Subcutaneous abdominal adipose tissue (tissue), 5 donors: Measurements from ENCODE around the gene PRKCA.

Experiments
- H3K27ac ChIP-seq: one replicate; pipeline ENCODE4 v1.7.0; 2013; ENCODE audit warnings: low read depth, mild to moderate bottlenecking, inconsistent platforms, low read length, moderate library complexity
- H3K27me3 ChIP-seq, 5 donors: one replicate each; pipeline ENCODE4 v1.7.0; 2013; ENCODE audit warnings: low read length in 5 of 5, inconsistent platforms in 1 of 5; ENCODE audit not compliant: control insufficient read depth in 5 of 5, insufficient read depth in 4 of 5
- H3K36me3 ChIP-seq, 5 donors: one replicate each; pipeline ENCODE4 v1.7.0; 2013; ENCODE audit warnings: low read length in 5 of 5; ENCODE audit not compliant: control insufficient read depth in 5 of 5, insufficient read depth in 5 of 5
- H3K4me1 ChIP-seq, 5 donors: one replicate each; pipeline ENCODE4 v1.7.0; 2013; ENCODE audit warnings: low read length in 5 of 5, mild to moderate bottlenecking in 3 of 5, moderate library complexity in 1 of 5; ENCODE audit not compliant: control insufficient read depth in 5 of 5, insufficient read depth in 5 of 5
- H3K4me3 ChIP-seq, 5 donors: one replicate each; pipeline ENCODE4 v1.7.0; 2013; ENCODE audit warnings: low read length in 5 of 5, low read depth in 1 of 5
- H3K9ac ChIP-seq, 5 donors: one replicate each; pipeline ENCODE4 v1.7.0; 2013; ENCODE audit warnings: low read length in 5 of 5, mild to moderate bottlenecking in 4 of 5, moderate library complexity in 3 of 5
- H3K9me3 ChIP-seq, 5 donors: one replicate each; pipeline ENCODE4 v1.7.0; 2013; ENCODE audit warnings: low read length in 5 of 5; ENCODE audit not compliant: control insufficient read depth in 5 of 5
- donor health status: healthy.
- donor health status: healthy.
- donor health status: healthy.
- donor health status: healthy.
- donor health status: healthy.

PRKCA gene

GRCh38 chr17:66645259-66645658, 342.8 kb downstream of the PRKCA start:
- H3K4me3 ChIP-seq = no peak overlapping the region
- no peak overlapping the region for H3K27ac ChIP-seq
- H3K9ac ChIP-seq = no peak overlapping the region
- H3K27me3 ChIP-seq = no peaks in the 10 kb centered on the region
- peaks cover 0 to 7% (median 0%) of the 10 kb centered on the region in 5 donors for H3K36me3 ChIP-seq
- peaks cover 0 to 22% (median 16%) of the 10 kb centered on the region in 5 donors for H3K4me1 ChIP-seq
- no peaks in the 10 kb centered on the region for H3K9me3 ChIP-seq

DNA sequence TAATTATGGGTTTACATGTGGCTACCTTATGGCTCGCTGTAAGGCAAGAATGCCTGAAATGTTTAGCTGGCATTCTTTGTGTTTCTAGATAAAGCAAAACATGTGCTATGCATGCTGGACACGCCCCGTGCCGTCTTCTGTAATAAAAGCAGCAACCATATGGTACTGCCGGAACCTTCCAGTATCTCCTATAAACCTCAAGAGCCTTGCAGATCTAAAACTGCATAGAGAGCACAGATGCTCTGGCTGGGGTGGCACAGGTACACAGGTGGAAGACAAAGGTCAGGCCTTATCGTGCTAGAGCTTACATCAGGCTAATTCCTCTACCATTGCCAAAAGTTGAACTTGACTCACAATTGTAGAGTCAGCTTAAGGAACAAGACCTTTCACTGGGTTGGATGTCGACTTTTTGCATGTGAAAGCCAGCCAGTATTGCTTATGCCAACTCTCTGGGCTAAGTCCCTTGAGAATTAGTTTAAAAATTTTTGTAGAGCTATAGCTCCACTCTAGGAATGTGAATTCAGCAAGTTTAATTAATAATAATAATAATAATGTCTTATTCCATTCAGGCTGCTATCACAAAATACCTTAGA, 345.1 kb downstream of the PRKCA start:
- no peaks in the 10 kb centered on the region for H3K27me3 ChIP-seq

DNA sequence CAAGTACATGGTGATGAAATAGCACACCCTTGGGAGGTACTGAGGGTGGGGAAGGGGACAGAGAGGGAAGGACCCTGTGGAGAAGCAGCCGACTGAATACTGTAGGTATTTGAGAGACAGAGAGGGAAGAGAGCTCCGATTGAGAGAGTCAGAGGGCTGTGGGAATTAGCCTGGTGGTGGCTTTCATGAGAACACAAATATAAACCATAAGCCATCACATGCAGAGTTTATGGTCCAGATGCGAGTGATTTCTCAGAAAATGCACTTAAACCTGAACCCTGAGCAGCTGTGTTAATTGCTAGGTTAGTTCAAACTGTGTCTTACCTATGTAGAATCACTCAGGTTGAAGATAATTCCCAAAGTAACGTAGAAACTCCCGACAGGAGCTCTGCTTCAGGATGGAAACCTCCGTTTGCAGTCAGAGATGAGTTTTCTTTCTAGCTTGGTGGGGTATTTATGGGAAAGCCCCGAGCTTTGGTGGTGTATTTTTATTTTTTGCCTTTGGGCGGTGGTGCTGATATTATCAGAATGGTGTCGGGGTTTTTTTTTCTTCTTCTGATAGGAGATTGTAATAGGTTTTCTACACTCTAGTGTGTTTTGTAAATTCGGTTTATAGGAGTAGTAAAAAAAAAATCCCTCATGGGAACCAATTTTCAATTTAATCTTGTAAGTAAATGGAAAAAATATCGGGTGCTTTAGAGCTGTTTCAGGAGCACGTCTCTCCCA, 347.6 kb downstream of the PRKCA start:
- no peaks in the 10 kb centered on the region for H3K9me3 ChIP-seq
- no peak overlapping the region for H3K9ac ChIP-seq
- H3K27me3 ChIP-seq = no peaks in the 10 kb centered on the region
- no peak overlapping the region for H3K4me3 ChIP-seq
- H3K36me3 ChIP-seq = peaks cover 0 to 5% (median 0%) of the 10 kb centered on the region in 5 donors
- no peak overlapping the region for H3K27ac ChIP-seq
- H3K4me1 ChIP-seq = peaks cover 0 to 23% (median 14%) of the 10 kb centered on the region in 5 donors

More for the DNA sequence above, 345.1 kb downstream of the PRKCA start:
- peaks cover 0 to 22% (median 16%) of the 10 kb centered on the region in 5 donors for H3K4me1 ChIP-seq
- no peaks in the 10 kb centered on the region for H3K9me3 ChIP-seq
- H3K36me3 ChIP-seq = peaks cover 0 to 5% (median 0%) of the 10 kb centered on the region in 5 donors
- H3K9ac ChIP-seq = no peak overlapping the region
- no peak overlapping the region for H3K4me3 ChIP-seq
- no peak overlapping the region for H3K27ac ChIP-seq

- no peak overlapping the region for H3K27ac ChIP-seq
- H3K27me3 ChIP-seq = no peaks in the 10 kb centered on the region
- no peak overlapping the region for H3K9ac ChIP-seq
- H3K36me3 ChIP-seq = peaks cover 0 to 5% (median 0%) of the 10 kb centered on the region in 5 donors
- no peaks in the 10 kb centered on the region for H3K9me3 ChIP-seq
- H3K4me1 ChIP-seq = peaks cover 0 to 23% (median 14%) of the 10 kb centered on the region in 5 donors
- no peak overlapping the region for H3K4me3 ChIP-seq
Measured at GRCh38 chr17:66650544-66650877, 348.1 kb downstream of the PRKCA start.

GRCh38 chr17:66652840-66653507, 350.6 kb downstream of the PRKCA start:
- Histone ChIP-seq H3K9me3 (no peaks in the 10 kb centered on the region), H3K27me3 (no peaks in the 10 kb centered on the region), H3K9ac (no peak overlapping the region), H3K4me3 (no peak overlapping the region), H3K36me3 (no peaks in the 10 kb centered on the region), H3K4me1 (peaks cover 0 to 11% (median 8%) of the 10 kb centered on the region in 5 donors), H3K27ac (no peak overlapping the region)

GRCh38 chr17:66654106-66654740, 351.8 kb downstream of the PRKCA start:
- Histone ChIP-seq H3K27me3 (no peaks in the 10 kb centered on the region), H3K36me3 (no peaks in the 10 kb centered on the region), H3K4me3 (no peak overlapping the region), H3K4me1 (peaks cover 0 to 9% (median 8%) of the 10 kb centered on the region in 5 donors), H3K9ac (peak overlapping the region in 1 of 5 donors; percentile 25), H3K27ac (no peak overlapping the region), H3K9me3 (no peaks in the 10 kb centered on the region)

- Histone ChIP-seq H3K4me3 (no peak overlapping the region), H3K9me3 (no peaks in the 10 kb centered on the region), H3K4me1 (peaks cover 0 to 9% (median 8%) of the 10 kb centered on the region in 5 donors), H3K27me3 (no peaks in the 10 kb centered on the region), H3K27ac (no peak overlapping the region), H3K36me3 (no peaks in the 10 kb centered on the region), H3K9ac (no peak overlapping the region)
Measured at GRCh38 chr17:66654764-66655163, 352.4 kb downstream of the PRKCA start.

DNA sequence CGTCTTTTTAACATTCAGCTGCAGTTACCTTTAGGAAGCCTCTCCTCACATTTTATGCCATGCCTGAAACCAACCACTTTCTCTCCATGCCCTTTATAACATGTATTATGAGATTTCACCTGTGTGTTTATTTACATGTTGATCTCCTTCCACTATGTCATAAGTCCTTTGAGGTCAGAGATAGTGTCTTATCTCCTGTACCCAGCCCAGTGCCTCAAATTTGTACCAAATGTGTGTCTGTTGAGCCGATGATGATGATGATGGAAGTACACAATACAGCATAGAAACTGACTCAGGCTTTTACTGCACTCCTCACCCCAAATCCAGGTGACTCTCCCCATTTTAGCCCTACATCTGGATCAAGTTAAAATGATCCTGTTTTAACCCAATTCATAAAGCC, 353.0 kb downstream of the PRKCA start:
- Histone ChIP-seq H3K4me3 (no peak overlapping the region), H3K27me3 (no peaks in the 10 kb centered on the region), H3K9ac (no peak overlapping the region), H3K4me1 (peaks cover 0 to 9% (median 8%) of the 10 kb centered on the region in 5 donors), H3K36me3 (no peaks in the 10 kb centered on the region), H3K9me3 (no peaks in the 10 kb centered on the region), H3K27ac (no peak overlapping the region)

DNA sequence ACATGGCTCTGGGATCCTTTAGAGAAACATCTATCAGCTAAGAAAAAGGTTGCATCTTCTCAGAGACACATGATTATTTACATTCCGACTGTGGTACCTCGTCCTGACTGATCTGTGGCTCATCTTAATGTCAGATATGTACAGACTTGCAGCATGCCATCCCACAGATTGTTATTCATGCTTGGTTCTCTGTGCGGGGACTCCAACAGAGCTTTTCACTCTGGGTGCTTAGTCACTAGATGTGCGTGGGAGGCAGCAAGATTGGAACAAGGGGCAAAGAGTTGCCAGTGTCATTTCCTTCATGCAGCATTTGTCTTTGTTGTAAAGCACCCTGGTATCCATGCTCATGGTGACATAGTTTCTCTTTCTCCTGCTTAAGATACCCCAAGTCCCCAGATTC, 353.4 kb downstream of the PRKCA start:
- no peaks in the 10 kb centered on the region for H3K9me3 ChIP-seq
- no peak overlapping the region for H3K4me3 ChIP-seq
- no peaks in the 10 kb centered on the region for H3K27me3 ChIP-seq
- no peak overlapping the region for H3K27ac ChIP-seq
- H3K9ac ChIP-seq = no peak overlapping the region
- no peaks in the 10 kb centered on the region for H3K36me3 ChIP-seq
- peaks cover 0 to 9% (median 8%) of the 10 kb centered on the region in 5 donors for H3K4me1 ChIP-seq
